GM18517 (cell line): ENCODE measurements around the gene MPG.

ENCODE experiments used
- ATAC-seq: cut with Tn5 transposase; IDR thresholded peaks from one replicate; pipeline ENCODE4 v1.9.1; 2021; ENCODE audit warnings: mild to moderate bottlenecking, moderate library complexity; ENCODE audit not compliant: unreplicated experiment

The MPG gene

GRCh38 chr16:50769-51591 is 27.0 kb upstream of the MPG start:
- no peak for ATAC-seq

- peak; percentile 90 for ATAC-seq
Measured at GRCh38 chr16:53346-54236, 24.4 kb upstream of the MPG start, which contains the start of the genes POLR3K and SNRNP25. Gene POLR3K (minus strand): TSS chr16:53608. CDS start chr16:53586, 22 bp downstream. Gene SNRNP25 (plus strand): TSS chr16:53828. CDS start chr16:54017, 189 bp downstream.

GRCh38 chr16:54237-54581 is 23.8 kb upstream of the MPG start:
- no peak for ATAC-seq

DNA sequence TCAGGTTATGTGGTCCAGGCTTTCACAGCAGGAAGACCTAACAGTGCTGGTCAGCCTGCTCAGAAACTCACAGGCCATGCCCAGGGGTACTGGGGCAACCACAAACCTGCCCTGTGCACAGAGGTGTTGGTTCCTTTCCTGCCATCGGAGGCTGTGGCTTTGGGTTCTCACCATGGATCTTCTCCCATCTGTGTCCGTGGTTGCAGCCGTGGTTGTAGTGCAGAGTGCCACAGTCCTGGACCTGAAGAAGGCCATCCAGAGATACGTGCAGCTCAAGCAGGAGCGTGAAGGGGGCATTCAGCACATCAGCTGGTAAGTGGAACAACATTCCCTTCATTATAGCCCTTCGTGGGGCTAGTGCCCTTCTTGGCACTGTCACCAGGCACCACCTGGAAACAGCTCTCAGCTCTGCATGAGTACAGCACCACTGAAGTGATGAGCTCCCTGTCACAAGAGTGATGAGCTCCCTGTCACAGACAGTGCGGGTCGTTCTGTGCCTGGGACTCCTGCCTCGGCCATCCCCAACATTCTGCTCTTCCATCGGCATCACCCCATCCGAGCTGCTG is 22.4 kb upstream of the MPG start:
- ATAC-seq = no peak

GRCh38 chr16:56231-56927 is 21.6 kb upstream of the MPG start:
- ATAC-seq = no peak

DNA sequence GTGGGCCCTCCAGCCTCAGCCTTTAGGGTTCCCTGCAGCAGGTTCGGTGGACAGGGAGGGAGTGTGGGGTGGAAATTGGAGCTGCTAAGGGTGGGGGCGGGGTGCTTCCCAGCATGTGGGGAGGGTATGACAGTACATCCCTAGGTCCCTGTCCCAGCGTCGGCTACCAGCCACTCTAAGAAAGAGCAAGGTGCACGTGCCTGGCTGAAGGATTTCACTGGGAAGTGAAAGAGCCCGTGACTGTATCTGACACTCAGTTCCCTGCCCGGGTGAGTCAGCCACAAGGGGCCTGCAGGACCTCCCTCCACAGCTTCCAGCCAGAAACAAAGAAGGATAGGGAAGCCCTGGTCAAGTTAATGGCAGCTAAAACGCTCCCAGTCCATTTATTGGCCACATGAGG is 20.3 kb upstream of the MPG start:
- ATAC-seq = no peak

DNA sequence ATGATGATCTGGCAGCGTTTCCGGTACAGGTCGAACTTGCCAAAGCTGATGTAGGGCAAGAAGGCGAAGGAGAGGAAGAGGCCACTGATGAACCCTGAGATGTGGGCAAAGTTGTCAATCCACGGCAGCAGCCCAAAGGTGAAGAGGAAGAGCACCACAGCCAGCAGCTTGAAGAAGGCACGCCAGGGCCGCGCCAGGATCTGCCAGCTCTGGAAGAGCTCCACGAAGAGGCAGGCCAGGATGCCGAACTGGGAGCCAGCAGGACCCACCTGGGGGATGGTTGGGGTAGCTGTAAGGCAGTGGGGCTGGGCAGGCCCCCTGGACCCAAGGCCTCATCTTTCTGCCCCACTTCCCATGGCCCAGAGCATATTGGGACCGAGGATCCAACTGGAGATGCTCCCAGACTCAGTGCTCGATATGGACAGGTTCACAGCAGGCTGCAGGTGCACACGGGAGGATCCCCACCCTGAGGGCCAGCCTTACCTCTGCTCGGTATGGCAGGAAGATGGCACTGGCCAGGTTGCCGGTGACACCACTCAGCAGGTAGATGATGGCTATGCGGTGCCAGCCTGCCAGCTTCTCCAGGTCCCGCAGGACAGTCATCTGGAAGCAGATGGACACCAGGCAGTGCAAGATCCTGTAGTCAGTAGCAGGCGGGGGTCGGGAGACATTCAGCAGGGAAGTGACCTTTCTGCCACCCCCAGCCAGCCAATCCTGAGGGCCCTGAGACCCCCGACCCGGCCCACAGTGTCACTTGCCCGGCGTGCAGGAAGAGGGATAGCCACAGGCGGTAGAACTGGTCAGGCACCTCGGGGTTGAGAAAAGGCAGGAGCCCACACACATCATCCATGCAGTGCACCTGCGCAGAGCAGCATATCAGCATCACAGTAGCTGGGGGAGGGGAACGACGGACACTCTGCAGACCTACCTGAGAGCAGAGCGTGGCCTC is 19.3 kb upstream of the MPG start:
- no peak for ATAC-seq

DNA sequence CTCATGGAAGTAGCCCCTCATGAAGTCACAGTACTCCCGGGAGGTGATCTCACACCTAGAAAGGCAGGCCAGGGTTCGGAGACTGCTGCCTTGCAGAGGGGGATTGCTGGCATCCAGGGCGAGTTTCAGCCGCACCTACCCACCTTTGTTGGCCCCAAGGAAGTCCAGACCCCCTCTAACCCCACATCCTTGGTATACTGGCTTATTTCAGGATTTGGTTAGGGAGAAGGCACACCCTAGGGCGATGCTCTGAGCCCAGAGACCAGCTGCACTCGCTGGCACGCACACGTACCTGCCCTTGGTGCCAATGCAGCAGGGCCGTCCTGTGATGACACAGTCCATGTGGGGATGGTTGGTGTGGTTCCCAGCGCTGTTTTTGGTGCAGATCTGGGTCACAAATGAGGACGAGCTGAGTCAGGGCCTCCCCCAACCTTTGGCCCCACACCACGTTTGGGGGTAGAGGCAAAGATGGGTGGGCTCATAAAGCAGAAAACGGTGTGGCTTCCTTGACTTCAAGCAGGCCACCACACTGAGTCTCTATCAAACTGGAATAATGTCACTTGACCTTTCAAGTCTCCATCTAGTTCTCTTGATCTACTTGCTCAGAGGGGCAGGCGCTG is 18.5 kb upstream of the MPG start:
- ATAC-seq = no peak

DNA sequence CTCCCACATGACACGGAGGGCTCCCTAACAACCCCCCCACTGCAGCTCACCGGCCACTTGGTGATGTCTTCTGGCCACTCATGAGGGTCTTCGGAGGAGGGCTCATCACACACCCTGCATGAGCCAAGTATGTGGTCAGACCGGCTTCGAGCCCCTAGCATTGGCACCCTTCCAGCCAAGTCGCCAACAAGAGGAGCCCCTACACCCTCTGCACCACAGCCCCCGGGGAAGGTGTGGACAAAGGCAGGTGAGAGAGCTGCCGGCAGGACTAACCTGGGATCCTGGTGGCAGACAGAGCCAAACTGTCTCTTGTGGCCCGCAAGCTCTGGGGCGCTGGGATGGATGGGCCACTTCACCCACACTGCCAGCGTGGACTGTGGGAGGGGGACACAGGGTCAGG is 17.9 kb upstream of the MPG start:
- ATAC-seq = no peak

DNA sequence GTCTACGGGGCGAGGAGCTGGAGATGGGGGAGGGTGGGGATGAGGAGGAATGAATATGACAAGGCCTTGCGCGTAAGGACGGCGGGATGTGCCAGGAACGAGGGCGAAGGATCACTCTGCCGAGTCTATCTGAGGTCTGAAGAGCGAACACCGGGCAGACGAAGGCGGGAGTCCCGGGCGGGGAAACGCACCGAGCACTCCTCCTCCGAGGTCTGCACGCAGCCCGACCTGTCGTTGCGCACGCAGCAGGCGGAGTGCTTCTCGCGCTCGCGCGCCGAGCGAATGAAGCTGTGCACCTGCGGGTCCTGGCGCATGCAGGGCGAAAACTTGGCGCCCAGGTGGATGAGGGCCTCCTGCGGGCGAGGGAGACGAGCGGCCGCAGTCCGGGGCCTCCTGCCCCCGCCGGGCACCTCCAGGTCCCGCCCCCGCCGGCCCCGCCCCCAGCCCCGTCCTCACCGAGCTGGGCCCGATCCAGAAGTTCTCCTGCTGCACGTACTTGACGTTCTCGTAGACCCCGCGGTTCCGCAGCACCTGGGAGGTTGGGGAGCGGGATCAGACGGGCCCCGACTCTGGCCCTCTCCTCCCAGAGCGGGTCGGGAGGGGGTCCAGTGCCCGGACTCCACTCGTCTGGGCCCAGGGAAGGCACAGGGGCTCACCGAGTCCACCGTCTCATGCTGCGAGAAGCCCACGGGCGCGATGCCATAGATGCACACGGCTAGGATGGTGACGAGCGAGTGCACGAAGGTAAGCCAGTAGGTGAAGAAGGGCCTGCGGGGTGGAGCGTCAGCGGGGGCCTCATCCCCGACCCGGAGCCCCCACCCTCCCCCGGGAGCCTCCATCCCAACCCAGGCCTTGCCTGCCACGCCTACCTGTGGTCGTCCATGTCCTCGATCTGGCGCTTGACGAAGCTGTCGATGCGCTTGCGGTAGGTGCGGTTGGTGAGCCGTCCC is 16.8 kb upstream of the MPG start:
- ATAC-seq = no peak

- ATAC-seq = no peak
Measured at GRCh38 chr16:61879-62281, 16.1 kb upstream of the MPG start.

- ATAC-seq = no peak
Measured at GRCh38 chr16:62283-62967, 15.6 kb upstream of the MPG start.

- no peak for ATAC-seq
Measured at GRCh38 chr16:62968-63391, 15.0 kb upstream of the MPG start.

DNA sequence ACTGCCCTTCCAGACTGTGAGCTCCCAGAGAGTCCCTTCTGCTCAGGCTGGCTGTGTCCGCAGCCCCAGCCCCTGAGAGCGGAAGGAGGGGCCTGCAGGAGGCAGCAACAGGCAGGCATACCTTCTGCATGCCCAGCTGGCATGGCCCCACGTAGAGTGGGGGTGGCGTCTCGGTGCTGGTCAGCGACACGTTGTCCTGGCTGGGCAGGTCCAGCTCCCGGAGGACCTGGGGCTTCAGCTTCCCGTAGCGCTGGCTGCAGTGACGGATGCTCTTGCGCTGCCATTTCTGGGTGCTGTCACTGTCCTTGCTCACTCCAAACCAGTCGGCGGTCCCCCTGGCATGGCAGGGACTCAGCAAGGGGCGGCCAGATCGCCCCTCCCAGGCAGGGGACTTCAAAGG is 14.6 kb upstream of the MPG start:
- no peak for ATAC-seq

DNA sequence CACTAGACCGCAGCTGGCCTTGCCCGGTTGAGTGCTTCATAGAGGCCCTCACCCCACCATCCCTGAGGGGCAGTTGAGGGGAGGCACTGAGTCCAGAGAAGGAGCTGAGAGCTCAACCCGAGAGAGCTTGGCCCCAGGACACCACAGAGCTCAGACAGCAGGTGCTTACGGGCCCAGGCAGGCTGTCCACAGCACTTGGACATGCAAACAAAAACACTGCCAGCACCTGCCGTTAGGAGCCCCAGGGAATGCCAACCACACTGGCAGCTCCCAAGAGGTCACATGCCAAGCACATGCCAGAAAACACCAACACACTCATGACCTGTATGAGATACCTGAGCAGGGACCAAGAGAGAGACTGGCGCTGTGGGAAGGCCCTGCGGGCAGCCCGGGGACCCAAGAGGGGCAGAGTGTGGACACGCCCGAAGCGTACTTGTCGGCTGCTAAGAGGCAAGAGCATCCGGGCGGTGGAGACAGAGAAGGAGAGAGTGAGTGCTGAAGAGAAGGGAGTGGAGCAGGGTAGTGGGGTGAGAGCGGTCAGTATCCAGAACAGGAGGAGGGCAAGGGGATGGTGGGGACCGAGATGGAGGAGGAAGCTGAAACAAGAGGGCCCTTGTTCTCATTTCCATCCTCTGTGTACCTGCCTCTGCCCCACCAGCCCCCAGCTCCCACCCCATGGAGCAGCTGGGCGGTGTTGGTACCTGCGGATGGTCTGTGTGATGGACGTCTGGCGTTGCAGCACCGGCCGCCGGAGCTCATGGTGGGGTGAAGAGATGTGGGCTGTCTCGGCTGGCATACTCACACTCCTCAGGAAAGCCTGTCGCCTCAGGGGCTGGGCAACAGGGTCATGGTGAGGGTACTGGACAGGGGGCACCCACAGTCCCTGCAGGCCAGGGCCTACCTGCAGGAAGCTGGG is 13.8 kb upstream of the MPG start:
- ATAC-seq = no peak

- no peak for ATAC-seq
Measured at GRCh38 chr16:64914-65255, 13.1 kb upstream of the MPG start.

- no peak for ATAC-seq
Measured at GRCh38 chr16:65745-66144, 12.3 kb upstream of the MPG start.
